OCI-LY3 (cell line): ENCODE measurements around the gene FAM237A.

Experiments used
- H2AFZ ChIP-seq: fragments of 200-600, 300-600 bp; shearing (Covaris generic); 2 replicates; pipeline ENCODE4 v1.6.0; 2014; ENCODE audit warnings: antibody characterized with exemption, low read depth, low read length
- H3K27ac ChIP-seq: fragments of 200-600, 300-600 bp; sonication (generic); 2 replicates; pipeline ENCODE4 v1.5.1; 2014; ENCODE audit warnings: mild to moderate bottlenecking, low read length, moderate library complexity, mixed read lengths
- H3K27me3 ChIP-seq: fragments of 200-600, 300-600 bp; sonication (generic); 2 replicates; pipeline ENCODE4 v1.6.1; 2014; ENCODE audit warnings: low read depth, low read length, mixed read lengths
- H3K36me3 ChIP-seq: fragments of 200-600, 300-600 bp; sonication (generic); replicated peaks from 2 replicates; pipeline ENCODE3; 2014; ENCODE audit warnings: low read depth, low read length, mixed read lengths
- H3K4me1 ChIP-seq: fragments of 300-600, 200-600 bp; sonication (generic); 2 replicates; pipeline ENCODE4 v1.6.1; 2014; ENCODE audit warnings: low read length, mixed read lengths
- H3K4me2 ChIP-seq: fragments of 200-600, 300-600 bp; sonication (generic); 2 replicates; pipeline ENCODE4 v1.6.1; 2014; ENCODE audit warnings: low read length, mixed read lengths
- H3K4me3 ChIP-seq: fragments of 300-600, 200-600 bp; sonication (generic); 2 replicates; pipeline ENCODE4 v1.5.1; 2014; ENCODE audit warnings: antibody characterized with exemption, mild to moderate bottlenecking, low read length, moderate library complexity
- H3K79me2 ChIP-seq: fragments of 300-600, 200-600 bp; shearing (Covaris generic); 2 replicates; pipeline ENCODE4 v1.6.1; 2014; ENCODE audit warnings: mild to moderate bottlenecking, low read length, mixed read lengths
- H3K9ac ChIP-seq: fragments of 300-600, 200-600 bp; shearing (Covaris generic); 2 replicates; pipeline ENCODE4 v1.6.0; 2014; ENCODE audit warnings: mild to moderate bottlenecking, low read length, moderate library complexity
- H3K9me3 ChIP-seq: fragments of 200-600, 300-600 bp; shearing (Covaris generic); 2 replicates; pipeline ENCODE4 v1.6.1; 2014; ENCODE audit warnings: low read length, mixed read lengths; ENCODE audit not compliant: insufficient read depth
- H4K20me1 ChIP-seq: fragments of 200-600, 300-600 bp; sonication (generic); 2 replicates; pipeline ENCODE4 v1.6.1; 2016; ENCODE audit warnings: low read length, mixed read lengths; ENCODE audit not compliant: insufficient read depth
- CTCF ChIP-seq: fragments of 200-600, 300-600 bp; sonication (generic); IDR thresholded peaks from 2 replicates; pipeline ENCODE4 v1.5.1; 2014; ENCODE audit warnings: antibody characterized with exemption, low read length, low read depth
- EZH2phosphoT487 ChIP-seq: fragments of 200-600 bp; shearing (Covaris generic); IDR thresholded peaks from 2 replicates; pipeline ENCODE4 v1.6.1; 2018; ENCODE audit warnings: antibody characterized with exemption, mixed run types, low read depth

The FAM237A gene

GRCh38 chr2:206657087-206657486 lies 14.8 kb downstream of the FAM237A start:
- Histone ChIP-seq H3K27ac (no peak overlapping the region), H3K79me2 (no peaks in the 10 kb centered on the region), H3K4me3 (no peak overlapping the region), H3K4me2 (no peak overlapping the region), H3K27me3 (no peaks in the 10 kb centered on the region), H2AFZ (no peak overlapping the region), H3K36me3 (no peaks in the 10 kb centered on the region), H3K9me3 (peaks cover 6% of the 10 kb centered on the region; the same call in 1 of the 2 replicates), H3K9ac (no peak overlapping the region), H3K4me1 (no peaks in the 10 kb centered on the region), H4K20me1 (no peaks in the 10 kb centered on the region)
- TF ChIP-seq CTCF (no peak), EZH2phosphoT487 (no peak)

GRCh38 chr2:206665251-206665650 lies 23.0 kb downstream of the FAM237A start:
- no peaks in the 10 kb centered on the region for H3K9me3 ChIP-seq
- H4K20me1 ChIP-seq: no peaks in the 10 kb centered on the region
- no peak overlapping the region for H2AFZ ChIP-seq
- no peaks in the 10 kb centered on the region for H3K79me2 ChIP-seq
- H3K27me3 ChIP-seq: no peaks in the 10 kb centered on the region
- no peak overlapping the region for H3K4me3 ChIP-seq
- TF ChIP-seq CTCF (no peak), EZH2phosphoT487 (no peak)
- H3K27ac ChIP-seq: no peak overlapping the region
- no peaks in the 10 kb centered on the region for H3K36me3 ChIP-seq
- H3K4me1 ChIP-seq: no peaks in the 10 kb centered on the region
- no peak overlapping the region for H3K9ac ChIP-seq
- no peak overlapping the region for H3K4me2 ChIP-seq

- Histone ChIP-seq H3K4me1 (no peaks in the 10 kb centered on the region), H3K4me3 (no peak overlapping the region), H3K27ac (no peak overlapping the region), H3K9me3 (no peaks in the 10 kb centered on the region), H2AFZ (no peak overlapping the region), H3K36me3 (no peaks in the 10 kb centered on the region), H3K4me2 (no peak overlapping the region), H3K27me3 (no peaks in the 10 kb centered on the region), H3K9ac (no peak overlapping the region), H3K79me2 (no peaks in the 10 kb centered on the region), H4K20me1 (no peaks in the 10 kb centered on the region)
- TF ChIP-seq EZH2phosphoT487: no peak
Measured at GRCh38 chr2:206670531-206671319, 28.4 kb downstream of the FAM237A start.

GRCh38 chr2:206683546-206683945 lies 41.3 kb downstream of the FAM237A start:
- peaks cover 16% of the 10 kb centered on the region; the same call in 1 of the 2 replicates for H3K27me3 ChIP-seq
- no peak overlapping the region for H3K4me3 ChIP-seq
- no peaks in the 10 kb centered on the region for H3K9me3 ChIP-seq
- peaks cover 8% of the 10 kb centered on the region; the same call in 1 of the 2 replicates for H3K4me1 ChIP-seq
- H2AFZ ChIP-seq: no peak overlapping the region
- H3K79me2 ChIP-seq: no peaks in the 10 kb centered on the region
- H3K36me3 ChIP-seq: no peaks in the 10 kb centered on the region
- no peak overlapping the region for H3K9ac ChIP-seq
- no peak overlapping the region for H3K4me2 ChIP-seq
- no peaks in the 10 kb centered on the region for H4K20me1 ChIP-seq
- no peak overlapping the region for H3K27ac ChIP-seq
- no peak for TF ChIP-seq CTCF
- TF ChIP-seq EZH2phosphoT487: no peak
